ENCODE results near the gene MEGF6.
A peak's percentile ranks its signal among the peaks of the same experiment; 100 is the strongest.
"Not testable (repeated sequence)": the region's sequence is repeated elsewhere in the genome, so short reads cannot be mapped to it uniquely, and the experiment has no call there.

Gene MEGF6

DNA sequence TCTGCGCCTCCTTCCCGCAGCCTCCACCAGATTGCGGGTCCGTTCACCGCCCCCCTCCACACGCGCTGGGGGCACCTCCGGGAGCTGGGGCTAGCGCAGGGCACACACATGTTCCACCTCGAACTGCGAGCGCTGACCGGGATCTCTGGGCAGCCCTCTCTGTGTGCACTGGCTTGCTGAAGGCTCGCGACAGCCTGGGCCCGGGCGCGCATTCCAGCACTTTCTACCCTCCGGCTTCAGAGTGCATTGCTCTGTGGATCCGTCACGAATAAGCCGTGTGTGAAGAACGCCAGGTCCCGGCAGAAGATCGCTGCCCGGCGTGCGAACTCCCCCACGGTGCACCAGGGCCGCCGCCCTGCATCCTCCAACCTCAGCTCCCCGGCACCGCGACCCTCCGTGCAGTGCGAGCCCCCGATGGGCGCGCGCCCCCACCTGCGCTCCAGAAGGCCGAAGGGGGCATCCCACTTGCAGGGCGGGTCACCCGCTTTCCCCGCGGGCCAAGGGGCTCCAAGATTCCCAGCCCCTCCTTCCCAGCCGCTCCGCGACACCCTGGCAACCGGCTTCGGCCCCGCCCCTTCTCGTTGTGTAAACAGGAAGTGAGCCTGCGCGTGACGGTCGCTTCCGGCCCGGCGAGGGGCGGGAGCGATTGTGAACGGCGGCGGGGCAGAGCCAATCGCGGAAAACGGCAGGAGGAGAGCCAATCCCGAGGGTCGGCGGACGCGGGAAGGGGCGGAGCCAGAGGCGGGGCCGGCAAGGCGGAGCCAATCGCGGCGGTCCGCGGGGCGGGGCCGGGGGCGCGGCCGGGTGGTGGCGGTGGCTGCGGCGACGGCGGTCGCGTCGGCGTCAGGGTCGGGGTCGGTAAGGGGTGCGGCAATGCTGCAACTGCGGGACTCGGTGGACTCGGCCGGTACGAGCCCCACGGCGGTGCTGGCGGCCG is 13.2 kb upstream of the MEGF6 start, which contains the start of gene TPRG1L:
TPRG1L (plus strand) TSS at position 816 of the 937 bp plus-strand sequence; CDS start at position 874, 58 bp downstream.
- Histone ChIP-seq H3K36me3 (ENCODE audit: control insufficient read depth, low read length) (peaks cover 13% of the 10 kb centered on the region), H3K27ac (ENCODE audit: low read depth, low read length) (no peak within 1 kb of the TSS), H3K9me2 (replicated peaks; ENCODE audit: control insufficient read depth, low read length) (no peaks in the 10 kb centered on the region), H3K4me2 (ENCODE audit: low read length) (peak within 1 kb of the TSS; percentile 95), H3K27me3 (ENCODE audit: control insufficient read depth, low read length) (peaks cover 5% of the 10 kb centered on the region; the same call in 1 of the 2 replicates), H3K4me1 (ENCODE audit: control insufficient read depth, low read length) (peaks cover 13% of the 10 kb centered on the region), H3K4me3 (ENCODE audit: low read length) (peak within 1 kb of the TSS; percentile 97), H3F3A (ENCODE audit: control insufficient read depth, insufficient read depth) (no peaks in the 10 kb centered on the region), H3K79me2 (ENCODE audit: control insufficient read depth, low read length) (no peaks in the 10 kb centered on the region), H4K20me1 (ENCODE audit: control insufficient read depth, insufficient read depth, low read depth, low read length) (no peaks in the 10 kb centered on the region), H3K9me3 (ENCODE audit: control insufficient read depth, insufficient read depth, low read length) (no peaks in the 10 kb centered on the region)
- TF ChIP-seq, protein P1, sequence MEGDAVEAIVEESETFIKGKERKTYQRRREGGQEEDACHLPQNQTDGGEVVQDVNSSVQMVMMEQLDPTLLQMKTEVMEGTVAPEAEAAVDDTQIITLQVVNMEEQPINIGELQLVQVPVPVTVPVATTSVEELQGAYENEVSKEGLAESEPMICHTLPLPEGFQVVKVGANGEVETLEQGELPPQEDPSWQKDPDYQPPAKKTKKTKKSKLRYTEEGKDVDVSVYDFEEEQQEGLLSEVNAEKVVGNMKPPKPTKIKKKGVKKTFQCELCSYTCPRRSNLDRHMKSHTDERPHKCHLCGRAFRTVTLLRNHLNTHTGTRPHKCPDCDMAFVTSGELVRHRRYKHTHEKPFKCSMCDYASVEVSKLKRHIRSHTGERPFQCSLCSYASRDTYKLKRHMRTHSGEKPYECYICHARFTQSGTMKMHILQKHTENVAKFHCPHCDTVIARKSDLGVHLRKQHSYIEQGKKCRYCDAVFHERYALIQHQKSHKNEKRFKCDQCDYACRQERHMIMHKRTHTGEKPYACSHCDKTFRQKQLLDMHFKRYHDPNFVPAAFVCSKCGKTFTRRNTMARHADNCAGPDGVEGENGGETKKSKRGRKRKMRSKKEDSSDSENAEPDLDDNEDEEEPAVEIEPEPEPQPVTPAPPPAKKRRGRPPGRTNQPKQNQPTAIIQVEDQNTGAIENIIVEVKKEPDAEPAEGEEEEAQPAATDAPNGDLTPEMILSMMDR (IDR thresholded peaks at IDR 0.05; ENCODE audit: low read depth, low read length, poor library complexity, severe bottlenecking), result no peak
- no peak for TF ChIP-seq EZH2phosphoT487 (IDR thresholded peaks at IDR 0.05; ENCODE audit: borderline replicate concordance, low read length)

DNA sequence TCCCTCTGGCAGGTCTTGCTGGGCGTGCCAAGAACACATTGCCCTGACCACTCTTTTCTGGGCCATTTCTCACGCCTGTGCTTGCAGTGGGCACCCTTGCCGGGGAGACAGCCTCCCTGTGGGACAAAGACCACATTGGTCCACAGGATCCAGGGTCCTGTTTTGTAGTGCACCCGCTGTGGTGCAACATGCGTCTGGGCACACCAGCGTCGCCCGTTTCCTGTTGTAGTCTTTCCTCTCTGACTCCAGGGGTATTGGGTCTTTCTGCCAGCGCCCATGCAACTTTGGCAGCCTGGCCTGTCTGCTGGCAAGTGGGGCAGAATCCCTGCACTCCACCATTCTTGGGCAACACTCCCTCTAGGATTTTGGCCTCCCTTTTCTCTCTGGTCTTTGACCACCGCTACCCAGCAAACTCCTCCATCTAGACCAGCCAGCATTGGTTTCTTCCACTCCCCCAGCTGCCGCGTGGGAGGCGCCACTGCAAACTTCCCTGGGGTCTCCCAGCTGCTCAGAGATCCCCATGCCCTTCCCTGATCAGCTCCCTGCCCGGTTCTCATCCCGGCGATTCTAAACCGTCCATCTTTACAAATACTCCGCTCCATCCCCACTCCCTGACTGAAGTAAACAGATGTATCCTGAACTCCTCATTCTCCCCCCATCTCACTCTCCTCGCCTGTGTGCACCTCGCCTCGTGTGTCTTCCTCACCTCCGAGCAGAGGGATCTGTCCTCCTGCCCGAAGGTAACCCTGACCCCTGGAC is 12.3 kb upstream of the MEGF6 start:
- Histone ChIP-seq H3K79me2 (ENCODE audit: control insufficient read depth, low read length) (no peaks in the 10 kb centered on the region), H3K4me2 (ENCODE audit: low read length) (peak overlapping the region; percentile 95), H3K27me3 (ENCODE audit: control insufficient read depth, low read length) (peaks cover 5% of the 10 kb centered on the region; the same call in 1 of the 2 replicates), H3K27ac (ENCODE audit: low read depth, low read length) (no peak overlapping the region), H3K36me3 (ENCODE audit: control insufficient read depth, low read length) (peaks cover 8% of the 10 kb centered on the region), H3K9me2 (replicated peaks; ENCODE audit: control insufficient read depth, low read length) (no peaks in the 10 kb centered on the region), H4K20me1 (ENCODE audit: control insufficient read depth, insufficient read depth, low read depth, low read length) (no peaks in the 10 kb centered on the region), H3K4me1 (ENCODE audit: control insufficient read depth, low read length) (peaks cover 16% of the 10 kb centered on the region), H3F3A (ENCODE audit: control insufficient read depth, insufficient read depth) (no peaks in the 10 kb centered on the region), H3K9me3 (ENCODE audit: control insufficient read depth, insufficient read depth, low read length) (no peaks in the 10 kb centered on the region), H3K4me3 (ENCODE audit: low read length) (peak overlapping the region; percentile 97)
- TF ChIP-seq EZH2phosphoT487 (IDR thresholded peaks at IDR 0.05; ENCODE audit: borderline replicate concordance, low read length), result no peak
- TF ChIP-seq, protein P1 (IDR thresholded peaks at IDR 0.05; ENCODE audit: low read depth, low read length, poor library complexity, severe bottlenecking), result no peak

DNA sequence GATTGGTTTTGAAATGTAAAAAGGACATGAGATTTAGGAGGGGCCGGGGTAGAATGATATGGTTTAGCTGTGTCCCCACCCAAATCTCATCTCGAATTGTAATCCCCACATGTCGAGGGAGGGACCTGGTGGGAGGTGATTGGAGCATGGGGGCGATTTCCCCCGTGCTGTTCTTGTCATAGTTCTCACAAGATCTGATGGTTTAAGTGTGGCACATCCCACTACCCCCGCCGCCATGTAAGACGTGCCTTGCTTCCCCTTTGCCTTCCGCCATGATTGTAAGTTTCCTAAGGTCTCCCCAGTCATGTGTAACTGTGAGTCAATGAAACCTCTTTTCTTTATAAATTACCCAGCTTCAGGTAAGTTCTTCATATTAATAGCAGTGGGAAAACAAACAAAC is 10.8 kb upstream of the MEGF6 start:
- not testable (repeated sequence) for H3K4me3 ChIP-seq (ENCODE audit: low read length); H4K20me1 ChIP-seq (ENCODE audit: control insufficient read depth, insufficient read depth, low read depth, low read length); H3K4me2 ChIP-seq (ENCODE audit: low read length)

More for the DNA sequence above, 10.8 kb upstream of the MEGF6 start:
- not testable (repeated sequence) for H3K9me2 ChIP-seq (replicated peaks; ENCODE audit: control insufficient read depth, low read length); H3K27ac ChIP-seq (ENCODE audit: low read depth, low read length); H3K9me3 ChIP-seq (ENCODE audit: control insufficient read depth, insufficient read depth, low read length); H3K79me2 ChIP-seq (ENCODE audit: control insufficient read depth, low read length); H3K36me3 ChIP-seq (ENCODE audit: control insufficient read depth, low read length); H3F3A ChIP-seq (ENCODE audit: control insufficient read depth, insufficient read depth); H3K27me3 ChIP-seq (ENCODE audit: control insufficient read depth, low read length)
- peaks cover 16% of the 10 kb centered on the region for H3K4me1 ChIP-seq (ENCODE audit: control insufficient read depth, low read length)
